Activated CD4-positive, alpha-beta T cell treated with anti-CD3 and anti-CD28 coated beads, Interleukin-10, Interleukin-2, amounts not matched to agents 100 ng/mL and 50 ng/mL, durations not matched to agents 16 hours and 8 hours (primary cell): ENCODE measurements around the gene CDCA4.
"Not testable (repeated sequence)": the region's sequence is repeated elsewhere in the genome, so short reads cannot be mapped to it uniquely, and the experiment has no call there.

ENCODE experiments used
- DNase-seq: peaks from one replicate; pipeline ENCODE4 v3.0.0-alpha.2; 2020

Gene CDCA4

DNA sequence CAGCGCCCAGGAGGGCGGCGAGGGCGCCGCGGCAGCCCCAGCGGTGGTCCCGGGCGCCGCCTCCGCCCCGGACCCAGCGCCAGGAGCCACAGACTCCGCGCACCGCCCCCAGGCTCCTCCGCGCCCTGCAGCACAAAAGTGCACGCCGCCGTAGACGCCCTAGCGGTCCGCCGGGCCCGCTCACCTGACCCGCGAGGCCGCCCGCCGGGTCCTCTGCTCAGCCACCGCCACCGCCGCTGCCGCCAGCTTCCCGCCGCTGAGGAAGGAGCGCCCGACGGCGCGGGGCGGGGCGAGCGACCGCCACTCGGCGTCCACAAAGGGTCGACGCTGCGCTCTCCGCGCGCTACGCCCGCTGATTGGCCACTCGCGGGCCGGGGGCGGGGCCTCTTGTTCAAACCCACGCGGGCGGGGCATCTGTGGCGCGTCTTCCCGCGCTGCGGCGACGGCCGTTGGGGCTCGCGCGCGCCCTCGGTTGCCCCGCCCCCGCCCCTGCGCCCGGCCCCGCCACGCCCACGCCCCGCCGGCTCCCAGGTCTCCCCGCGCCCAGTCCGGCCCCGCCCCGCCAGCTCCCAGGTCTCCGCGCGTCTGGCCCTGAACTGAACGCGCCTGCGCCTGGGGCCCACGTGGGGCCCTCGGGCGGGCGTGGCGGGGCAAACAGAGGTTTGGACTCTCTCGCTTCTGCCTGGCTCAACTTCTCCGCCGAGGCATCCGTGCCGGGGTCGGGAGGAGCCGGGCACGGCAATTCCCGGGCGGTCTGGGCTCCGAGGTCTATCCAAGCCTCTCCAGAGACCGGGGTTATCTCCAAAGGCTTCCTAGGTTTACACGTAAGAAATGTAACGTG, at the start of gene CDCA4:
CDCA4 (minus strand) TSS at position 269 of the 841 bp plus-strand sequence. CDS start 9,154 bp downstream, outside the sequence.
- DNase-seq: peak; percentile 98

DNA sequence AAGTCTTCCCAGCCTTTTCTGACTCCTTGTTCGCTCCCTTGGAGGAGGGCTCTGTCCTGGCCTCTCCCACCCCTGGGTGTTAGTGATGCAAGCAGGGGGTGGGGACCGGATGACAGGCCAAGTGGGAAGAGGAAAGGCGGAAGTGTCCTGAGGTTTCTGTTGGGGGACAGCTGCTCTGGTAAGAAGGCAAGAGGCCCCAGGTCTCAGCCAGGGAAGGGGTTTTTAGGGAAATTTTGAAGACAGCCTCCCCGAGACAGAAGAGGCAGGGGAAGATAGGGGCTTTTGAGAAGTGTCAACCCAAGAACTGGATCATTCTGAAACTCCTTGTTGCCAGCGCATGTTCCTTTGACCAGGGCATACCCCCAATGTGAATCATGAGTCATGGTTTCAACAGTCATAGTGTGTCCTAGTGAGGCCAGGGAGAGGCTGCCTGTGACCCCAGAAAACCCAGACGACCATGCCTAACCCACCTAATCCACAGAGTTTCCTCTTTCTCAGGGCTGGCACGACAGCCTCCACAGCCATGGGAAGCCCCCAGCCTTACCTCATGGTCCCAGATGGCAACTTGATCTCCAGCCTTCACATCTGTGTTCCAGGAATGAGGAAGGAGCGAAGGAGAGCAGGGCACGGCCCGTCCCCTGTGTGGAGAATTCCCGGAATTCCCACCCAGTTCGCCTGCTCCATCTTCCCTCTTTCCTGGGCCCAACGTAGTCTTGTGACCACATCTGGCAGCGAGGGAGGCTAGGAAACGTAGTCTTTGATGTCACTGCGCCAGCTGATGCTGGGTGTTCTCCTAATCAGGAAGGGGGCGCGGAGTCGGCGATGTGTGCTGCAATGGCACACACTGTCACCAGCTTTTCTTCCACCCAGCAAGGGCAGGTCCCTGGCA, 49.2 kb upstream of the CDCA4 start:
- peak; percentile 95 for DNase-seq

DNA sequence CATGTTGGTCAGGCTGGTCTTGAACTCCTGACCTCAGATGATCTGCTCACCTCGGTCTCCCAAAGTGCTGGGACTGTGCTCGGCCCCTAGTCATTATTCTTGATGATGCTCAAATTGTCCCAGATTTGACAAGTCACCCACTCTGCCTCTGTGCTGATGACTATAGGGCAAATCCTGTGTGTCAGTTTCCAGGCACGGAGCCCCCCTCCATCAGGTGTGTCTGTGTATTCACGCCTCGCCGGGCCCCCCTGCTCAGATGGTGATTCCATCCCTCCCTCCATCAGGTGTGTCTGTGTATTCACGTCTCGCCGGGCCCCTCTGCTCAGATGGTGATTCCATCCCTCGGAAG, 48.6 kb upstream of the CDCA4 start:
- DNase-seq: no peak

DNA sequence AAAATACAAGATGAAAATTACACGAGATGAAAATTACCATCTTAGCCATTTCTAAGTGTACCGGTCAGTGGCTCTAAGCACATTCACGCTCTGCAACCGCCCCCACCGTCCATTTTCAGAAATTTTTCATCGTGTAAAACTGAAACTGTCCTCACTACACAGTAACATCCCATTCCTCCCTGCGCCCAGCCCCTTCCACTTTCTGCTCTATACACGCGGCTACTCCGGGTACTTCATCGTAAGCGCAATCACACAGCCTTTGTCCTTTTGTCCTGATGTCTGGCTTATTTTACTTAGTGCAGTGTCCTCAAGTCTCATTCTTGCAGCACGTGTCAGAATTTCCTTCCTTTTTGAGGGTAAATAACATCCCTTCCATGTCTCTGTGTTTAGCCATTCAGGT, 47.9 kb upstream of the CDCA4 start:
- no peak for DNase-seq

DNA sequence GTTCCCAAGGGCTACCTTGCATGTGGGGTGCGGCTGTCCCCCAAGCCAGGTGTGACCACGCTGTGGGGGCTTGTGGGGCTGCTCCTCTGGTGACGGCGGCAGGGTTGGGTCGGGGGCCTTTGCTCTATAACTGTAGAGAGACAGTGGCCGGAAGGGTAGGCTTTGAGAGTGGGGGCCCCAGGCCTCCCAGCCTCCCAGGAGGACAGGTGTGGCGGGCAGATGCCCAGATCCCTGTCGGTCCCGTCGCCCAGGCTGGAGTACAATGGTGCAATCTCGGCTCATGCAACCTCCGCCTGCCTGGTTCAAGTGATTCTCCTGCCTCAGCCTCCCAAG, 47.1 kb upstream of the CDCA4 start:
- DNase-seq: no peak

DNA sequence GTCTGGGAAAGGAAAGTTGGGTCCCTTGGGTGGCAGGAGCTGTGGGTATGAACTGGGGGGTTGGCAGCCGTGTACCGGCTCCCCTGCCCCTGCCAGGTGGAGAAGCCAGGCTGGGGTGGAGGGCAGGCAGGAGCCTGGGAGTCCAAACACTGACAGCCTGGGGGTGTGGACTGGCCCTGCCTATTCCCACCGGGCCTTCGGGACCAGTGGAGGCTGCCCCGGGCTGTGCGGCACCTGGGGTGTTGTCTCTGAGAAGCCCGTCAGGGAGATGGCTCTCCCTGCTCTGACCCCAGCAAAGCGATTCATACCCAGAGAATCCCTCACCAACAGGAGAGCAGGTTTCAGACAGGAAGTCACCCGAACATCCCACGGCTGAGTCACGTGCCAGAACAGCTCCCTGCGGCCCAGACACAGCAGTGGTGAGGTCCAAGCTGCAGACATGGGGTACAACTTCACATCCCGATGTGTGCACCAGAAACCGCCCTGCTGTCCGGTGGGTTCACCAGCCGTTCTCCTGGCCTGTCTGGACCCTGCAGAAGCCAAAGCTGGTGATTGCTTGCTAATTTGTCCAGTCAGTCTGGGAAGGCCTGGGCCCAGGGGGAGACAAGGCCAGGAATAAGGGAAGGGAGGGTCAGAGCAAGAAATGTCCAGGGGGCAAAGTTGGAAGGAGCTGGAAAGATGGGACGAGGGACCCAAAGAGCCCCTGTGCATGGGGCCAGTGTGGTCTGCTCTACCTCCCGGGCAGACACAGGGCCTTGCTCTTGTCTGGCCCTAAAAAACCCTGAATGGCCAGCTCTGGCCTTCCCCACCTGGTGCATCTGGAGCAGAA, 46.5 kb upstream of the CDCA4 start:
- peak; percentile 89 for DNase-seq

DNA sequence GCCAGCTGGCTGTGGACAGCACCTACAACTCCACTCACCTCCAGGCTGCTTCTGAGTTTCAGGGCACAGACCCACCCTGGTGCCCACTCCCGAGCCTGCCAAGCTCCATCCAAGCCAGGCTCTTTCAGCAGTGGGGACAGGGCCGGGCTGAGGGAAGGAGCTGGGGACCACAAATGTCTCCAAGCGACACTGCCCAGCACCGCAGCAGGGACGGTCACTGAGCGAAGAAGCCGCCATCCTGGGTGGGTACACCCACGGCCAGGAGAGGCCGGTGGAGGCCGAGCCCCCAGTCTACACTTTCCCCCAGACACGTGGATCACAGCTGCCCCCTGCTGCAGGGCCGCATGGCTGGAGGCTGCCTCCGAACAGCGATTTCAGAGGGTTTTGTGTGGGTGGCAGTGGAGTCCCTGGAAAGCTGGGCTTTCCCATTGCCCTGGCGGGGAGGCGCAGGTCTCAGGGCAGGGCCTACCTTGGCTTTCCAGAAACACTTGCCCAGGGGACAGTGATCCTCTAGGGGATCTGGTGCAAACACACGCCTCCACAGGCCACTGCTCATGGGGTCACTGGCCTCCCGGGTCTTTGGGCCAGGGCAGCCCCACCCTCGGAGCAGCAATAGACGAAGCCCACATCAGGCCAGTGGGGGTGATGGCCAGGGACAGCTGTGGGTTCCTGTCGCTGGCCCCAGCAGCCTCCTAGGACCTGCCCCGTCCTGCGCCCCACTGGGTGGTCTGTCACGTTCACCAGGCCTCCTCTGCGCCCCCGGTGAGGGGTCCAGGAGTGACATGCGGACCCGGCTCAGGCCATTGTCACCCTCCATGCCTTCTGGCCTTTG, 45.6 kb upstream of the CDCA4 start:
- no peak for DNase-seq

DNA sequence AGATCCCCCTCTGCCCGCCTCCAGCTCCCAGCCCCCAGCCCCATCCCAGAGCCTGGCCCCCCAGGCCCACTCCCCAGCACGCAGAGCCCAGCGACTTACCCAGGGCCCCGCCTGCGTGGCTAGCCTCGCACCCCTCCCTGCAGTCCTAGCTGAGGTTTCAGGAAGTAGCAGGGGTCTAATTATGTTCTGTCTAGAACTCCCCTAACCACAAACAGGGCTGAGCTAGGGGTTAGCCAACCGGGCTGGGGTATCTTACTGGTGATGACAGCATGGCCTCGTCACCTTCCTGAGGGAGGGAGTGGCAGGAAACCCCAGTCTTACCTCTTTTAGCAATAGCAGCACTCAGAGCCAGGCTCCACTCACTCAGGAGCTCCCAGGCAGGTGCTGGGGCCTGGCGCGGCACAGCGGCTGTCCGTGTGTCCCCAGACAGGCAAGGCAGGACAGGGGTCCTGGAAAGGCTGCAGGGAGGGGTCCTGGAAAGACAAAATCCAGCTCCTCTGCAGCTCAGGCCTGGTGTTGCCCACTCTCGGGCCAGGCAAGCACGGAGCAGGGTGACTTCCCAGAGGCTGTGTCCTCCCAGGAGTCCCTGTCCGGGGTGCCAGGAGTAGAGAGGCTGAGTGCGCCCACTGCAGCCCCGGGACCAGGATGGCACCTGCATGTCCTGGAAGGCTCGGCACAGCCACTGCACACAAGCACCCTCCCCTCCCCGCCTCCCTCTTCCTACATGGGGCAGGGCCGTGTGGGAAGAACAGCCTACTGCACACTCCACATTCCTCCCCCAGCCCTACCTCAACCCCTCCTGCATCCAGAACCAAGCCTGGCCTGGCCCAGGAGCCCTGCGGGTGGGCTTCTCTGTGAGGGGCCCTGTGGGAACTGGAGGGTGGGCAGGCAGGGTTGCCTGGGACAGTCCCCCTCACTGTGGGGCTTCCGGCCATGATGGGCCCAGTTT, 44.7 kb upstream of the CDCA4 start, which contains the start of gene GPR132:
GPR132 (minus strand) TSS at position 151 of the 949 bp plus-strand sequence. CDS start 10,010 bp downstream, outside the sequence.
- peak; percentile 98 for DNase-seq

DNA sequence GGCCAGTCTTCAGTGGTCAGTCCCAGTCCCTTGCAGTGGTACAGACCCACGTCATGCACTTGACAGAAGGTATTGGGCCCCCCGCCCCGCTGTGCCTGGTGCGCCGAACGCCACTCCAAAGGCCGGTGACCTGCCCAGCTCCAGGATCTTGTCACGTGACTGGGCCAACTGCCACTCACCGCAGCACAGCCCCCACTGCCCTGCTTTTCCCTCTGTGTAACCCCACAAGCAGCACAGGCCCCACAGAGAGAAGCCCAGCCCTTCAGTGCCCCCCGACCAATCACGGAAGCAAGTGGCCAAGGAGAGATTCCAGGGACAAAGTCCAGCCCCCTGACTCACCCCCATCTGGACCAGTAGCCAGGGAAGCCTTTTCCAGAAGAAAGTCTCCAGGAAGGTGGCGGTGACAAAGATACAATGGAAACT, 43.8 kb upstream of the CDCA4 start:
- DNase-seq: peak; percentile 65

DNA sequence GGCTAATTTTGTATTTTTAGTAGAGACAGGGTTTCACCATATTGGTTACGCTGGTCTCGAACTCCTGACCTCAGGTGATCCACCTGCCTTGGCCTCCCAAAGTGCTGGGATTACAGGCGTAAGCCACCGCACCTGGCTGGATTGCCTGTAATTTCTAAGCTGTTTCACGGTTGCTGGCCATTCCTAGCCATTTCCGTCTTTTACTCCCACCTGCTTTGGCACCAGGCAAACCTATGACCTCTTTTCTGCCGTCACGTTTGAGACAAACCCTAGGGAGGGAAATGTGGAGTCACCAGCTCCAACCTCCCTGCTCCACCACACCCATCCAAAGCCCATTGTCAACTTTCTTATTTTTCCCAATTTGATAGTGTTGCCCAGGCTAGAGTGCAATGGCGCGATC, 43.1 kb upstream of the CDCA4 start:
- DNase-seq: no peak

DNA sequence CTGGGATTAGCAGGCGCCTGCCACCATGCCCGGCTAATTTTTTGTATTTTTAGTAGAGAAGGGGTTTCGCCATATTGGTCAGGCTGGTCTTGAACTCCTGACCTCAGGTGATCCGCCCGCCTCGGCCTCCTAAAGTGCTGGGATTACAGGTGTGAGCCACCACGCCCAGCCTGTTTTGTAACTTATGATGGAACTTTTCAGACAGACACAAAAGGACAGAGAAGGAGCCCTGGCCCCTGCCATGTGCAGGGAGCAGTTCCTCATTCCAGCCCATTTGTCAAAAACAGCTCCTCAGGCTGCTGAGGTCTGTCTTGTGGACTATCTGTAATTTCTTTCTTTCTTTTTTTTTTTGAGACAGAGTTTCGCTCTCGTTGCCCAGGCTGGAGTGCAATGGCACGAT, 42.6 kb upstream of the CDCA4 start:
- not testable (repeated sequence) for DNase-seq

DNA sequence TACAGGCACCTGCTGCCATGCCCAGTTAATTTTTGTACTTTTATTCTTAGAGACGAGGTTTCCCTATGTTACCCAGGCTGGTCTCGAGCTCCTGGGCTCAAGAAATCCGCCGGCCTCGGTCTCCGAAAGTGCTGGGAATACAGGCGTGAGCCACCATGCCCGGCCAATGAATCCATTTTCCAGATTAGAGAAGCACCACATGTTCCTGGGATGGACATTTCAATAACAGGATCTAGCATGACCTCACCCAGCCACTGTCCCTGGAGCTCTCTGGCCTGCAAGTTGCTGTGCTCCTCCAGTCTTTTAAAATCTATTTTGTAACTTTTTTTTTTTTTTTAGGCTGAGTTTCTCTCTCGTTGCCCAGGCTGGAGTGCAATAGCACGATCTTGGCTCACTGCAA, 42.2 kb upstream of the CDCA4 start:
- no peak for DNase-seq

DNA sequence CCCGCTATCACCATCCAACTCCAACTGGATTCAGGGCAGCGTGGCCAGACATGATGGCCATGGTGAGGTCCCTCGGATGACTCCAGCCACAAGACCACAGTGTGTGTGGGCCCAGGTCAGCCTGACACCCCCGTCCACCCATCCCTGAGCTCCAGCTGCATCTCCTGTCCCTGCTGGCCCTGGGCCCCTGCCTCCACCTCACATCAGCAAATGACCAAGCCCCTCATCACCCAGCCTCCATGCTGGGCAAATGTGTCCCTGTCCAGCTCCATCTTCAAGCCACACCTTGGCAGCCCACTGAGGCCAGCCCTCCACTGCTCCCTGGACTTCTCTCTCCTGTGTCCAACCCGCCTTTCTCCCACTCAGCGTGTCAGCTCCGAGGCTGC, 41.2 kb upstream of the CDCA4 start:
- DNase-seq: no peak

DNA sequence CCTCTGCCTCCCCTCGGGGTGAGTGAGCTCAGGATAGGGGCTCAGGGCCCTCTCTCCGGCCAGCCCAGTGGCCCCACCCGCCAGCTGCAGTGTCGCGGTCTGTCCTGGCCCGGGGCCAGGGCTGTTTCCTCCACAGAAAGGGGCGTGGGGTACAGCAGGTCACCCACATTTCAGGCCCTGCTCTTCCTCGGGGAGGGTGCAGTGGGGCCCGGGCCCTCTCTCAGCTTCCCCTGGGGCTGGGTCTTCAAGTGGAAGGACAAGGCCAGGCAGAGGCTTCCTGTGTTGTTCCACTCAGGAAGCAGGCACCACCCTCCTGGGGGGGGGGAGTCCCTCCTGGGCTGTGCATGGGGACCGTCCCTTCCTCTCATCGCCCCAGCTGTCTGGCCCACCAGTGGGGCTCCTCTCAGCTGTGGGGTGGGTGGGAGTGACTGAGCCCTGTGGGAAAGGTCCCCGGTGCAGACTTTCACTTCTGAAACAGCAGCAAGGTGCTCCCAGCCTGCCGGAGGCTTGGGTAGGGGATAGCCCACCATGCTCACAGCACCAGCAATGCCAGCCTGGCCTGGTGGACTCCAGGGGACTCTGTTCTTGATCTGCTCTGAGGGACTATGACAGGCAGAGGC, 40.7 kb upstream of the CDCA4 start:
- DNase-seq: peak; percentile 60

DNA sequence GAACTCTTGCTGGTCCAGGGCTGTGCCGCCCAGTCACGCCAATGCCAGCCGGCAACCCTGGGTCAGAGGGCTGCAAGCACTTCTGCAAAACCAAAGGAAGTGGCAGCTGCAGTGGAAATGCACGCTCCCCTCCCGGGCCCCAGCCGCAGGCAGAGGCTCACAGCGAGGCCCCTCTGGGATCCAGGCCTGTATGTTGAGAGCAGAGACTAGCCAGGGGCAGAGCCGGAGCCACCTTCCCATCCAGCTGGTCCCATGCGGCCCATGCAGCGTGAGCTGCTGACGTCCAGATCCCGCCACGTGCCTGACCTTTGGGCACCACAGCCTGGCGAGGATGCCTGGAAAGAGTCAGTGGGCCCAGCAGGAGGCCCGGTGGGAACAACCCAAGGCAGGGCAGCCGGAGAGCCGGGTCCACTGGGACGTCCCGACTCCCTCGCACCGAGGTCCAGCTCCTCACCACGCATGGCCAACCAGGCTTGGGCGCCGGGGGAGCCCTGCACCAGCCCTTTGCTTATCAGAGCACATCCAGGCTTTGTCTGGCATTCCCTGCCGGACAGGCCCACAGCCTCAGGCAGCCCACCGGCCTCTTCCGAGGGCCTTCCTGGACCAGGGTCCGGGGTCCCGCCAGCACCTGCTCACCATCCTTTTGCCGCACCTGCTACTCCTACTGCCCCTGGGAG, 40.0 kb upstream of the CDCA4 start:
- DNase-seq: peak; percentile 71

DNA sequence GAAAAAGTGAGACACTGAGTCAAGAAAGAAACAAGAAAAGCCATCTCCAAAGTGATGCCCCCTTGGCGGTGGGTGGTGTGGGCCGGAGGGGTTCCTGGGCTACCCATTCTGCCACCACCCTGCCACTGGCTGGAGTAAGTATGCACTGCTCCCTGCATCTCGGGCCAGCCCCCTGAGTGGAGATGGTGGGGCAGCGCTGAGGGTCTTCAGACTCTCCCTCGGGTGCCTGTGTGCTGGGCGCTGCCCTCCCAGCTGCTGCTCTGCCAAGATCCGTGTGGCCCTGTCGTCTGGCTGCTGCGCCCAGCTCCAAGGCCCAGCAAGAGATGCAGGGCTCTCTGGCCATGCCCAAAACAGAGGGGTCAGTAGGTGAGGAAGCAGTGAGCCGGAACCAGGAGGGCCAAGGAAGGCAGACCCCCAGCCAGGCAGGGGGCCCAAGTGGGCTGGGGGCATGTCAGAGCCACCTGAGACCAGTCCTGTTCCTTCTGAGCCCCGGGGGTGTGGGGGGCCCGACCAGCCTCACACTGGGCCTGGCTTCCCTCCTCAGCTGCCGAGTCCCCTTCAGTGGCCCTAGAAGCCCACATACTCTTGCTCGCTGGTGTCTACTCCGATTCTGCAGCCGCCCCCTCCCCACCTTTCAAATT, 39.2 kb upstream of the CDCA4 start:
- DNase-seq: no peak

DNA sequence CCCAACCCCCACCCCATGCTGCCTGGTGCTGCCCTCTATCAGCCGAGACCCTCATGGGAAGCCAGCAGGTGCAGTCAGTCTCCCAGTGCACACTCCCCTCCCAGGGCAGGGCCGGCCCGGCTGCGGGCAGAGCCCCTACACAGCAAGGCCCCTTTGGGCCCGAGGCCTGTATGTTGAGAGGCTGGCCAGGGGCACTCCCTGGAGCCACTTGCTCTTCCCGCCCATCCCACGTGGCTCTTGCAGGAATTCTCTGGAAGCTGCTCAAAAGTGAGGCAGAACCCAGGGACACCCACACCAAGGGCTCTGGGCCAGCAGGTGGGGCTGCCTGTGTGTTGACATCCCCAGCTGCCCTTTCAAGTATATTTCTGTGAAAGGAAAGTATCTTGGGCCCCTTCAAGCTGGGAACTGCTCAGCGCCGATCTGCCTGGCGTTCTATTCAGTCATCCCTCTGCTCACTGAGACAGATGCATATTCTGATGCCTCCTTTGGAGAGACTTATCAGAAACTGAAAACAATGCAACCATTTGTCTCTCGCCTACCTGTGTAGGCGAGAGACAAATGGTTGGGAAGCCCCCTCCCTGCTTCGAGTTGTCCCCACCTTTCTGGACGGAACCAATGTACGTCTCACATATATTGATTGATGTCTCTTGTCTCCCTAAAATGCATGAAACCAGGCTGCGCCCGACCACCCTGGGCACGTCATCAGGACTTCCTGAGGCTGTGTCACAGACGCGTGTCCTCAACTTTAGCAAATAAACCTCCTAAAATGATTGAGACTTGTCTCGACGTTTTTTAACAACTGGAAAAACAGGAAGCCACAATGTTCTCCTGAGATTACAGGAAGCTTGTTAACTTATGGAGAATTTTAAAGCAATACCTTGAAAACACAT, 38.4 kb upstream of the CDCA4 start:
- peak; percentile 61 for DNase-seq

DNA sequence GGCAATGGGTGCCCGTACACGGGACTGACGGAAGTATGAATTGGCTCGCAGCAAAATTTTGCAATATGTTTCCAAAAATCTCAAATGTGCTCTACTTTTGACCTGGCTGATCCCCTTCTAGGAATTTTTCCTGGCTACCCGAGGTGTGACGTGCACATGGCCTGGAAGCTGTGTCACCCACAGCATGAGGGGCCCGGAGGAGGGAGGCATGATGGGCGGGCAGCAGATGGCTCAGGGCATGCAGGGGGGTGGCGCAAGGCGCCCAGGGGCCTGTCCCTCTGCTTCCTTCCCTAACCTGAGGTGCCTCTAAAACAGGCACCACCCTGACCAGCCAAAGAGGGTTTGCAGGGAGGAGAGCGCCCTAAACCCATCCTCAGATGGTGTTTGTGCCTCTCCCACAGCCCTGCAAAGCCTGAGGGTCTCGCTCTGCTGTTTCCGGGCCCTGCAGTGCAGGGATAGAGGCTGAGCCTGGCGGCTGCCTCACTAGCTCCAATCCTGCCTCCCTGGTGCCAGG, 37.7 kb upstream of the CDCA4 start:
- no peak for DNase-seq
